HG03521 (cell line): ENCODE results near the gene WIPF2.
"Not testable (repeated sequence)": the region's sequence is repeated elsewhere in the genome, so short reads cannot be mapped to it uniquely, and the experiment has no call there.

ENCODE experiments used
- ATAC-seq: cut with Tn5 transposase; IDR thresholded peaks from one replicate; pipeline ENCODE4 v1.9.1; 2021; ENCODE audit warnings: mild to moderate bottlenecking, moderate library complexity; ENCODE audit not compliant: unreplicated experiment

Gene WIPF2

GRCh38 chr17:40293363-40293762, 74.3 kb downstream of the WIPF2 start:
- no peak for ATAC-seq

- ATAC-seq, result no peak
Measured at GRCh38 chr17:40295488-40296436, 76.7 kb downstream of the WIPF2 start.

DNA sequence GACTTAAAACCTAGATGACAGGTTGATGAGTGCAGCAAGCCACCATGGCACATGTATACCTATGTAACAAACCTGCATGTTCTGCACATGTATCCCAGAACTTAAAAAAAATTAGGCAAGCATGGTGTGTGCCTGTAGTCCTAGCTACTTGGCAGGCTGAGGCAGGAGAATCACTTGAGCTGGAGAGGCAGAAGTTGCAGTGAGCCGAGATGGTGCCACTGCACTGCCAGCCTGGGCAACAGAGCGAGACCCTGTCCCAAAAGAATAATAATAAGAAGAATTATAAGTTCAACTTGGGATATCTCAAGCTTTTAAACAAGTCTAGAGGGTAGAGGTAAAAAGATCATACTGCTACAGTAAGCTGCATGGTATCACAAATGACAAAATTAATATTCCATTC, 78.4 kb downstream of the WIPF2 start:
- ATAC-seq, result no peak

GRCh38 chr17:40298726-40299125, 79.6 kb downstream of the WIPF2 start:
- ATAC-seq, result no peak

- ATAC-seq, result not testable (repeated sequence)
Measured at GRCh38 chr17:40299159-40299757, 80.2 kb downstream of the WIPF2 start.

GRCh38 chr17:40301315-40301714, 82.2 kb downstream of the WIPF2 start:
- no peak for ATAC-seq

GRCh38 chr17:40303009-40303657, 84.0 kb downstream of the WIPF2 start:
- ATAC-seq, result no peak

DNA sequence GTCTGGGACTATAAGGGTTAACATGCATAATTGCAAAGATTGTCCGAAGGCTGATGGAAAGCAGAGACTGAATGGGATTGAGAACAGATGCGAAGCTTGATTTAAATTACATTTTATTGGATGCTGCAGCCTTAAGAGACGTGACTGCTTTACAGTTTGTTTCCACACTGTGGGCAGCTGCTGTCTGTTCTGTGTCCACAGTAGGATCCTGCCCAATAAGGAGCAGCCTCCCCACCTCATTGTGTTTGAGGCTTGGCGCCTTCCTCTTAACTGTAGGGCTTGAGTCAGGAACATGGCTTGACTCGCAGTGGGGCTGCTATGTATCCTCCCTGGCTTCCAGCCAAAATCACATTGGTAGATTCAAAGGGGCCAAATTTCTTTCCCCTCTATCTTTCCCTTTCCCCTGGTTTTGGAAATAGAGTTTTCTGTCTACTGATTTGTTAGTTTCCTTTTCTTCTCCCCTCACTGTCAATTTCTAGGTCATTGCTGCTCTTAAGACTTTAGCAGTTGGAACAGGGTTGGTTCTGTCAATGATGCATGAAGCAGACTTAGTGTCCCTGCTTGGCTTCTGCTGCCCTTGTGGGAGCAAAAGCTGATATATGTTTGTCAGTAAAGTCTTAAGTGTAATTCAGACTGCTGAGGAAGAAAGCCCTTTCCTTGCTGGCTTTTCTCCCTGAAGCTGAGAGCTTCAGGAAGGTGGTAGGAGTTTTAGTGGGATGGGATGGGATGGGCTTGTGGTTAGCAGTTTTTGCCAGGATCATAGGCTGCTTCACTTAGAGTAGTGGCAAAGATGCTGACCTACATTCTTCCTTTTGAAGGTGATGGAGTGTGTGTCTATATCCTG, 84.8 kb downstream of the WIPF2 start:
- no peak for ATAC-seq

- ATAC-seq, result not testable (repeated sequence)
Measured at GRCh38 chr17:40304552-40304863, 85.4 kb downstream of the WIPF2 start.

- ATAC-seq, result not testable (repeated sequence)
Measured at GRCh38 chr17:40304866-40305265, 85.8 kb downstream of the WIPF2 start.

- no peak for ATAC-seq
Measured at GRCh38 chr17:40306395-40306794, 87.3 kb downstream of the WIPF2 start.

DNA sequence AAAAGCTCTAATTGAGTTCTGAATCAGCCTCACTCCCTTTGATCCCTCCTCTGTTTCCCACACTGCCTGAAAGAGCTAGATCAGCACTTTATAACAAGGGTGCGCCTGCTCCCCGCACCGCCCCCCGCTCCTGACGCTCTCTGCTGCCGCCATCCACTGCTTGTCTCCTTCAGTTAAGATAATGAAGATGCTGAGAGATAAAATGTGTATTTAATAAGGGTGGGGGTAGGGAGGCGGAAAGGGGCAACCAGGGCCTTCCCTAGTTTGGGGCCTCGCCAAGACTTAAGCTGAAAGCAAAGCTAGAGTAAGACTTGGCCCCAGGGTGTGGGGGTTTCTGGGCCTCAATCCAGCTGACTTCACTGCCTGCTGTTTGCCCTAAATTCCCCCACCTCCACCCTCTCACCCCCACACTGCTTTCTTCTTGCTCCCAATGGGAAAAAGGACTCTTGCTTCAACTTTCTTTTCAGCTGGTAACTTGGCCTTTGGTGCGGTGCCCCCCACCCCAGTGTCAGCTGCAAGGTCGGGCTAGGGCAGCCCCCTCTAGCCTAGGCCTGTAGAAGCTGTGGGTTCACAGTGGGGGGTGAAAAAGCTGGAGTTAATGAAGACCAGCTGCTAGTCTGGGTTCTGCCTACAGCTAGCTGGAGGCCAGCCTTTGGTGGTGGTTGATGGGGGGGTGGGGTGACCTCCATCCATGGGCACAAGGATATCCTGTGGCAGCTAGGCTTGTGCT, 88.1 kb downstream of the WIPF2 start:
- ATAC-seq, result no peak

- no peak for ATAC-seq
Measured at GRCh38 chr17:40307740-40308239, 88.7 kb downstream of the WIPF2 start.

- ATAC-seq, result no peak
Measured at GRCh38 chr17:40309031-40309948, 90.2 kb downstream of the WIPF2 start, which contains the start of gene RARA. RARA (plus strand) TSS chr17:40309180; CDS start chr17:40331219, 22,039 bp downstream.

- ATAC-seq, result no peak
Measured at GRCh38 chr17:40309949-40310510, 90.9 kb downstream of the WIPF2 start.

- no peak for ATAC-seq
Measured at GRCh38 chr17:40310882-40311391, 91.8 kb downstream of the WIPF2 start.

DNA sequence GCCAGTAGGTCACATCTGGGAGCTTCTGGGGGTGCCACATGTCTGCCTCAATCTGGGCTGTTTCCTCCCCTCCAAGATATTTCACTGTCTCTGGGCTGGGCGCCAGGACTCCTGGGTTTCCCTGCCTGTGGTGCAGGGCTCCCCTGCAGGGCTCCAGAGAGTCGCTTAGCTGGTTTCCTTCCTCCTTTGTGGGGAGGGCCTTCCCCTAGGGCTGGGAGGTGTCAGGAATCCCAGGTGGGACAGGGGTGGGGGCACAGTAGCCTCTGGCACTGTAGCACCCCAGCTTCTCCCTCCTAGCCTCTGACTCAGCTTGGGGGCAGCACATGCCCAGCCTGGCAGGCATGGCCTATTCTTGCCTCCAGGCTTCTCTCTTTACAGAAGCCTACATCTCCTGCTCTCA, 92.5 kb downstream of the WIPF2 start:
- ATAC-seq, result no peak

- ATAC-seq, result no peak
Measured at GRCh38 chr17:40312131-40312731, 93.1 kb downstream of the WIPF2 start.
